HepG2 (cell line): Measurements from ENCODE around the gene TMEM266. TPM values are rescaled to one million over a fixed set of nuclear protein-coding genes. Genes with fewer than 3 reads are reported as not detected.

Experiments
- ATAC-seq: fragments of 200-7000 bp; cut with Tn5 transposase; 3 replicates; pipeline ENCODE4 v1.9.1; 2020; ENCODE audit warnings: mild to moderate bottlenecking, moderate library complexity
- BruUV-seq: library from RNA; stranded (reverse); fragments of 400-500 nt; replicated peaks from 2 replicates; lab custom pipeline; 2021; lab: Mats Ljungman, UMichigan
- CTCF ChIA-PET: fragments of 300-600 bp; formaldehyde crosslinking; extraction: SDS; loops from one replicate; lab custom pipeline; 2021; ENCODE audit warnings: low total read pairs, inconsistent platforms, low intra/inter-chr PET ratio; lab: Yijun Ruan, JAX
- POLR2A ChIA-PET: fragments of 350-600 bp; sonication (Branson Sonifier 250); formaldehyde crosslinking; loops from one replicate; lab custom pipeline; 2020; ENCODE audit warnings: antibody characterized with exemption, inconsistent platforms; lab: Yijun Ruan, JAX
- DNase-seq: peaks from one replicate; pipeline ENCODE4 v3.0.0-alpha.2; 2015; ENCODE audit warnings: low spot score
- FAIRE-seq: peaks from 3 replicates; lab custom pipeline; 2011; peaks lifted over from hg19 to GRCh38; lab: Jason Lieb, UNC
- H2AFZ ChIP-seq: one replicate; pipeline ENCODE4 v1.6.1; 2011; ENCODE audit warnings: low read length, inconsistent platforms
- H3K27ac ChIP-seq: fragments of 300-600 bp; 3 replicates; pipeline ENCODE4 v1.8.0; 2011; ENCODE audit warnings: mixed run types, mild to moderate bottlenecking, mixed read lengths, low read length, inconsistent platforms; ENCODE audit not compliant: insufficient read depth; ENCODE audit errors: extremely low read length
- H3K27me3 ChIP-seq, 2 experiments: fragments of 200-600 bp in 1 of 2; 2 replicates in 1 of 2; 3 replicates in 1 of 2; pipeline versions ENCODE4 v1.6.0 to v1.8.0; 2011; ENCODE audit warnings: low read length in 2 of 2, mild to moderate bottlenecking in 2 of 2, moderate library complexity in 2 of 2, inconsistent platforms in 1 of 2; ENCODE audit not compliant: insufficient read depth in 2 of 2, control insufficient read depth in 1 of 2
- H3K36me3 ChIP-seq, 2 experiments: fragments of 200-600 bp in 1 of 2; replicated peaks in 1 of 2; 2 replicates in 1 of 2; 3 replicates in 1 of 2; pipeline versions ENCODE4 v1.5.1 to v1.8.0; 2011; ENCODE audit warnings: low read length in 2 of 2, inconsistent platforms in 1 of 2; ENCODE audit not compliant: insufficient read depth in 2 of 2, control insufficient read depth in 1 of 2
- H3K4me1 ChIP-seq: 2 replicates; pipeline ENCODE4 v1.5.1; 2012; ENCODE audit warnings: low read length, inconsistent platforms; ENCODE audit not compliant: insufficient read depth
- H3K4me2 ChIP-seq: 2 replicates; pipeline ENCODE4 v1.6.0; 2011; ENCODE audit warnings: low read depth, low read length, inconsistent platforms
- H3K4me3 ChIP-seq, 3 experiments: fragments of 200-600 bp in 1 of 3; sonication (generic), shearing (Covaris generic) in 1 of 3; replicated peaks in 1 of 3; 2 replicates each; pipeline ENCODE4 v1.5.1; 2011 to 2016; ENCODE audit warnings: low read length in 3 of 3, inconsistent platforms in 2 of 3, low read depth in 2 of 3, mild to moderate bottlenecking in 2 of 3, control low read depth in 1 of 3, mixed read lengths in 1 of 3; ENCODE audit not compliant: insufficient read depth in 1 of 3
- H3K79me2 ChIP-seq: one replicate; pipeline ENCODE4 v1.6.1; 2011; ENCODE audit warnings: low read length, inconsistent platforms; ENCODE audit not compliant: insufficient read depth
- H3K9ac ChIP-seq: 2 replicates; pipeline ENCODE4 v1.6.0; 2011; ENCODE audit warnings: mild to moderate bottlenecking, low read depth, low read length, inconsistent platforms; ENCODE audit not compliant: insufficient read depth
- H3K9me3 ChIP-seq: 2 replicates; pipeline ENCODE4 v1.5.1; 2012; ENCODE audit warnings: mild to moderate bottlenecking, low read length
- H4K20me1 ChIP-seq: 2 replicates; pipeline ENCODE4 v1.6.0; 2011; ENCODE audit warnings: inconsistent platforms, mild to moderate bottlenecking, low read length, moderate library complexity; ENCODE audit not compliant: insufficient read depth
- ARNT ChIP-seq: fragments of 450-650 bp; IDR thresholded peaks from 2 replicates; pipeline ENCODE4 v1.6.1; 2017
- FOXM1 ChIP-seq: sonication (generic); formaldehyde crosslinking; IDR thresholded peaks from 2 replicates; pipeline ENCODE4 v1.5.0; 2020; ENCODE audit warnings: missing genetic modification reagents
- IRF2 ChIP-seq: IDR thresholded peaks from 2 replicates; pipeline ENCODE4 v1.6.1; 2018; ENCODE audit warnings: missing genetic modification reagents, missing compliant biosample characterization
- ONECUT2 ChIP-seq: sonication (generic); formaldehyde crosslinking; IDR thresholded peaks from 2 replicates; pipeline ENCODE4 v1.4.0; 2020; ENCODE audit warnings: missing genetic modification reagents
- RNF219 ChIP-seq: sonication (generic); formaldehyde crosslinking; IDR thresholded peaks from 2 replicates; pipeline ENCODE4 v1.5.0; 2020; ENCODE audit warnings: mild to moderate bottlenecking, missing genetic modification reagents
- SRSF9 ChIP-seq: fragments of 200-400 bp; formaldehyde crosslinking; IDR thresholded peaks from 2 replicates; pipeline ENCODE4 v1.6.1; 2018; ENCODE audit warnings: borderline replicate concordance, mild to moderate bottlenecking, low read depth, low read length; ENCODE audit not compliant: insufficient read depth, poor library complexity, severe bottlenecking
- ZMYM2 ChIP-seq: sonication (generic); formaldehyde crosslinking; IDR thresholded peaks from 2 replicates; pipeline ENCODE4 v1.8.0; 2022; ENCODE audit warnings: mild to moderate bottlenecking, missing genetic modification reagents
- ZNF121 ChIP-seq: sonication (generic); formaldehyde crosslinking; IDR thresholded peaks from 2 replicates; pipeline ENCODE4 v1.5.0; 2020; ENCODE audit warnings: mild to moderate bottlenecking, missing genetic modification reagents
- ZNF20 ChIP-seq: sonication (generic); formaldehyde crosslinking; IDR thresholded peaks from 2 replicates; pipeline ENCODE4 v1.4.0; 2020; ENCODE audit warnings: mild to moderate bottlenecking, moderate library complexity, missing genetic modification reagents
- ZNF317 ChIP-seq: sonication (generic); formaldehyde crosslinking; IDR thresholded peaks from 2 replicates; pipeline ENCODE4 v1.5.0; 2020; ENCODE audit warnings: mild to moderate bottlenecking, missing genetic modification reagents
- ZNF570 ChIP-seq: sonication (generic); formaldehyde crosslinking; IDR thresholded peaks from 2 replicates; pipeline ENCODE4 v1.4.0; 2020; ENCODE audit warnings: mild to moderate bottlenecking, missing genetic modification reagents, borderline replicate concordance
- ZNF605 ChIP-seq: sonication (generic); formaldehyde crosslinking; IDR thresholded peaks from 2 replicates; pipeline ENCODE4 v1.8.0; 2022; ENCODE audit warnings: mild to moderate bottlenecking, missing genetic modification reagents
- ZNF839 ChIP-seq: sonication (generic); formaldehyde crosslinking; IDR thresholded peaks from 2 replicates; pipeline ENCODE4 v1.4.0; 2020; ENCODE audit warnings: missing genetic modification reagents, mild to moderate bottlenecking, borderline replicate concordance
- WGBS: methylation state at CpG from one replicate; pipeline ENCODE4 v1.1.6; 2017; ENCODE audit warnings: low lambda C conversion rate; 5-methylcytosine and 5-hydroxymethylcytosine counted together
- in situ Hi-C: cut with HindIII; loops from 2 replicates; pipeline ENCODE4 v1.10.0; 2017; ENCODE audit warnings: low pct_unique_long_range_greater_than_20kb; ENCODE audit not compliant: extremely low pct_ligation_motif_present
- intact Hi-C: fragments of 100-400 bp; cut with micrococcal nuclease; formaldehyde crosslinking; loops from one replicate; pipeline ENCODE4 v1.10.0; 2022; ENCODE audit not compliant: unreplicated experiment
- polyA plus RNA-seq, 8 experiments: library from polyadenylated mRNA; depleted of rRNA in 3 of 8; stranded (reverse) in 7 of 8; unstranded in 1 of 8; fragments of >200 nt; fragmentation: Illumina TruSeq in 4 of 8; extraction: Trizol in 4 of 8; gene quantifications; 2 replicates each; pipeline versions ENCODE4 v1.2.1 to v1.2.3, GENCODE V29; 2011 to 2016; ENCODE audit warnings: low read depth in 4 of 8, missing spikeins in 1 of 8, mixed read lengths in 1 of 8; ENCODE audit not compliant: insufficient read depth in 1 of 8
- total RNA-seq, 5 experiments: library from RNA; depleted of rRNA; stranded (reverse); fragments of >200 nt; fragmentation: Illumina TruSeq; extraction: Trizol; gene quantifications; 2 replicates each; pipeline ENCODE4 v1.2.3, GENCODE V29; 2016; ENCODE audit warnings: low read depth in 1 of 5
- TF ChIP-seq, protein P1 (sequence below): sonication (generic); formaldehyde crosslinking; IDR thresholded peaks from 2 replicates; pipeline ENCODE4 v1.4.0; 2020; ENCODE audit warnings: missing genetic modification reagents, borderline replicate concordance
- TF ChIP-seq, protein P2 (sequence below): IDR thresholded peaks from 2 replicates; pipeline ENCODE4 v1.6.1; 2016; ENCODE audit warnings: mild to moderate bottlenecking
- TF ChIP-seq, protein P3 (sequence below): sonication (generic); formaldehyde crosslinking; conservative IDR thresholded peaks from 2 replicates; pipeline ENCODE4 v1.8.0; 2022; ENCODE audit warnings: low read depth, missing genetic modification reagents

The TMEM266 gene
- total and polyA plus RNA-seq, 2 of the 13 experiments (the other 11 are each of a cell fraction or from before 2014, with no cell fraction given), result 0.04 TPM; not detected in 1

DNA sequence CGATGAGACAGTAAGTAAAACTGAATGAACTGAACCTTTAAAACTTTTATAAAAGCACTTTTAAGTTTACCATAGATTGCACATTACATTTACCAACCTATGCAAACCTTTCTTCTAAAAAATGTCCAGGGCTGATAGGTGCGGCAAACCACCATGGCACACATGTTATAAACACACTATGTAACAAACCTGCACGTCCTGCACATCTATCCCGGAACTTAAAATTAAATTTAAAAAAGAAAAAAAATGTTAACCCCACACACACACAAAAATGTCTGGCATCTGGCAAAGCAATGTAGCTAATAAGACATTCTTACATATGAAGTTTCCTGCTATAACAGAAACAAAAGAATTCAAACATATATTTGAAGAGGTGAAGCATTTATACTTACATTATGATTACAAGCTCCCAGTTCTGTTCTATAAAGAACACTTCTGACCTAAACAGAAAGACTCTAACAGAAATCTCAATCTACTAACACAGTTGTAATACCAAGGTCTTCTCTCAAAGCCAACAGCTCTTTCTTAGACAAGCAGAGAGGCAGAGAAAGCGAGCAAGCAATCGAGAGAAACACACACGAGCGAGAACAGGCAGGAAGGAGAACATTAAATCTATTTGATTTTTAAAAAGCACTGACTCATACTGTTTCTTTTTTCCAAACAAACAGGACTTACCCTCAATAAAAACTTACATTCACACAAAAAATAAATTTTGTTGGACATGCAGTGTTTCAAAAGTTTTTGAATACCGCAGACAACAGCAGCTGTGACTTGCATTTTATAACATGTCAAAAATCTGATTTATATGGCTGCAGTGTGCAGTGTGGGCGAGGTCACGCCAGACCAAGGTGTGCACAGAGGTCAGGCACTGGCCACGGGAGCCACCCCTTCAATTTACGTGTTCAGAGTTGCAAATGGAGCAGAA, 47.9 kb upstream of the TMEM266 start, which contains the start of gene NRG4:
Gene NRG4, minus strand, starts transcription at position 798 of the 925 bp plus-strand sequence. CDS start 1,194 bp downstream, outside the sequence.
- FAIRE-seq (no peak), DNase-seq (no peak), ATAC-seq (no peak)
- H3K27ac ChIP-seq, result no peak within 1 kb of the TSS
- H4K20me1 ChIP-seq, result no peaks in the 10 kb centered on the region
- TF ChIP-seq, protein P1, sequence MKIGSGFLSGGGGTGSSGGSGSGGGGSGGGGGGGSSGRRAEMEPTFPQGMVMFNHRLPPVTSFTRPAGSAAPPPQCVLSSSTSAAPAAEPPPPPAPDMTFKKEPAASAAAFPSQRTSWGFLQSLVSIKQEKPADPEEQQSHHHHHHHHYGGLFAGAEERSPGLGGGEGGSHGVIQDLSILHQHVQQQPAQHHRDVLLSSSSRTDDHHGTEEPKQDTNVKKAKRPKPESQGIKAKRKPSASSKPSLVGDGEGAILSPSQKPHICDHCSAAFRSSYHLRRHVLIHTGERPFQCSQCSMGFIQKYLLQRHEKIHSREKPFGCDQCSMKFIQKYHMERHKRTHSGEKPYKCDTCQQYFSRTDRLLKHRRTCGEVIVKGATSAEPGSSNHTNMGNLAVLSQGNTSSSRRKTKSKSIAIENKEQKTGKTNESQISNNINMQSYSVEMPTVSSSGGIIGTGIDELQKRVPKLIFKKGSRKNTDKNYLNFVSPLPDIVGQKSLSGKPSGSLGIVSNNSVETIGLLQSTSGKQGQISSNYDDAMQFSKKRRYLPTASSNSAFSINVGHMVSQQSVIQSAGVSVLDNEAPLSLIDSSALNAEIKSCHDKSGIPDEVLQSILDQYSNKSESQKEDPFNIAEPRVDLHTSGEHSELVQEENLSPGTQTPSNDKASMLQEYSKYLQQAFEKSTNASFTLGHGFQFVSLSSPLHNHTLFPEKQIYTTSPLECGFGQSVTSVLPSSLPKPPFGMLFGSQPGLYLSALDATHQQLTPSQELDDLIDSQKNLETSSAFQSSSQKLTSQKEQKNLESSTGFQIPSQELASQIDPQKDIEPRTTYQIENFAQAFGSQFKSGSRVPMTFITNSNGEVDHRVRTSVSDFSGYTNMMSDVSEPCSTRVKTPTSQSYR (CRISPR knock-in tag), result no peak
- no peak for TF ChIP-seq SRSF9
- no peak for TF ChIP-seq ZMYM2 (CRISPR knock-in tag)
- no peak for TF ChIP-seq ZNF605 (CRISPR knock-in tag)
- TF ChIP-seq ZNF20 (CRISPR knock-in tag), result no peak
- TF ChIP-seq, protein P2, sequence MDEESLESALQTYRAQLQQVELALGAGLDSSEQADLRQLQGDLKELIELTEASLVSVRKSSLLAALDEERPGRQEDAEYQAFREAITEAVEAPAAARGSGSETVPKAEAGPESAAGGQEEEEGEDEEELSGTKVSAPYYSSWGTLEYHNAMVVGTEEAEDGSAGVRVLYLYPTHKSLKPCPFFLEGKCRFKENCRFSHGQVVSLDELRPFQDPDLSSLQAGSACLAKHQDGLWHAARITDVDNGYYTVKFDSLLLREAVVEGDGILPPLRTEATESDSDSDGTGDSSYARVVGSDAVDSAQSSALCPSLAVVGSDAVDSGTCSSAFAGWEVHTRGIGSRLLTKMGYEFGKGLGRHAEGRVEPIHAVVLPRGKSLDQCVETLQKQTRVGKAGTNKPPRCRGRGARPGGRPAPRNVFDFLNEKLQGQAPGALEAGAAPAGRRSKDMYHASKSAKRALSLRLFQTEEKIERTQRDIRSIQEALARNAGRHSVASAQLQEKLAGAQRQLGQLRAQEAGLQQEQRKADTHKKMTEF (CRISPR knock-in tag), result no peak
- no peak for TF ChIP-seq RNF219 (CRISPR knock-in tag)
- TF ChIP-seq, protein P3, sequence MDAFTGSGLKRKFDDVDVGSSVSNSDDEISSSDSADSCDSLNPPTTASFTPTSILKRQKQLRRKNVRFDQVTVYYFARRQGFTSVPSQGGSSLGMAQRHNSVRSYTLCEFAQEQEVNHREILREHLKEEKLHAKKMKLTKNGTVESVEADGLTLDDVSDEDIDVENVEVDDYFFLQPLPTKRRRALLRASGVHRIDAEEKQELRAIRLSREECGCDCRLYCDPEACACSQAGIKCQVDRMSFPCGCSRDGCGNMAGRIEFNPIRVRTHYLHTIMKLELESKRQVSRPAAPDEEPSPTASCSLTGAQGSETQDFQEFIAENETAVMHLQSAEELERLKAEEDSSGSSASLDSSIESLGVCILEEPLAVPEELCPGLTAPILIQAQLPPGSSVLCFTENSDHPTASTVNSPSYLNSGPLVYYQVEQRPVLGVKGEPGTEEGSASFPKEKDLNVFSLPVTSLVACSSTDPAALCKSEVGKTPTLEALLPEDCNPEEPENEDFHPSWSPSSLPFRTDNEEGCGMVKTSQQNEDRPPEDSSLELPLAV (CRISPR knock-in tag), result no peak
- no peak for TF ChIP-seq ZNF839 (CRISPR knock-in tag)
- TF ChIP-seq ZNF317 (CRISPR knock-in tag), result no peak
- no peak for TF ChIP-seq ZNF570
- TF ChIP-seq ONECUT2, result no peak
- TF ChIP-seq IRF2 (CRISPR knock-in tag), result no peak
- no peak for TF ChIP-seq ZNF121 (CRISPR knock-in tag)
- no peak for TF ChIP-seq ARNT
- no peak for TF ChIP-seq FOXM1 (CRISPR knock-in tag)
- CTCF ChIA-PET, result no interaction called here
- POLR2A ChIA-PET, result no interaction called here
- H3K27me3 ChIP-seq, result no peaks in the 10 kb centered on the region
- peak within 1 kb of the TSS; percentile 10; the same call in 1 of the 2 replicates for H3K4me2 ChIP-seq
- H3K4me1 ChIP-seq, result no peaks in the 10 kb centered on the region; the same call in 1 of the 2 replicates
- no peak within 1 kb of the TSS for H2AFZ ChIP-seq
- no peak within 1 kb of the TSS for H3K9ac ChIP-seq
- 9% methylated on average over 13 of the region's 13 CpGs for WGBS
- H3K79me2 ChIP-seq, result no peaks in the 10 kb centered on the region
- H3K4me3 ChIP-seq, result no peak within 1 kb of the TSS
- in situ Hi-C loops, result no loop called here
- no TSS peak for BruUV-seq
- H3K36me3 ChIP-seq, result no peaks in the 10 kb centered on the region
- no peaks in the 10 kb centered on the region for H3K9me3 ChIP-seq
- intact Hi-C loops, result no loop called here
